Stimulated activated CD4-positive, alpha-beta T cell treated with anti-CD3 and anti-CD28 coated beads, TNF-alpha, amount 100 ng/mL, for 48 hours (primary cell): ENCODE measurements around the gene TXNRD2.
"Not testable (repeated sequence)": the region's sequence is repeated elsewhere in the genome, so short reads cannot be mapped to it uniquely, and the experiment has no call there.

Source experiments
- DNase-seq, 3 donors: peaks; one replicate each; pipeline ENCODE4 v3.0.0-alpha.2; 2020; ENCODE audit warnings: low read depth in 3 of 3

Gene TXNRD2

GRCh38 chr22:19846620-19847344 lies 94.8 kb downstream of the TXNRD2 start:
- DNase-seq, result no peak

- DNase-seq, result no peak
Measured at GRCh38 chr22:19845054-19845722, 96.4 kb downstream of the TXNRD2 start.

- no peak for DNase-seq
Measured at GRCh38 chr22:19844377-19845053, 97.1 kb downstream of the TXNRD2 start.

GRCh38 chr22:19843857-19844376 lies 97.7 kb downstream of the TXNRD2 start:
- no peak for DNase-seq

- DNase-seq, result no peak
Measured at GRCh38 chr22:19843107-19843856, 98.3 kb downstream of the TXNRD2 start.

- DNase-seq, result no peak
Measured at GRCh38 chr22:19842393-19843106, 99.1 kb downstream of the TXNRD2 start.

GRCh38 chr22:19841641-19842392 lies 99.8 kb downstream of the TXNRD2 start:
- no peak for DNase-seq

- DNase-seq, result no peak
Measured at GRCh38 chr22:19840955-19841640, 100.5 kb downstream of the TXNRD2 start.

- no peak for DNase-seq
Measured at GRCh38 chr22:19840059-19840458, 101.6 kb downstream of the TXNRD2 start.

GRCh38 chr22:19837915-19838314 lies 103.7 kb downstream of the TXNRD2 start:
- no peak for DNase-seq

- DNase-seq, result no peak
Measured at GRCh38 chr22:19836512-19836911, 105.1 kb downstream of the TXNRD2 start.

GRCh38 chr22:19834599-19834998 lies 107.0 kb downstream of the TXNRD2 start:
- DNase-seq, result no peak

GRCh38 chr22:19833327-19833726 lies 108.3 kb downstream of the TXNRD2 start:
- not testable (repeated sequence) for DNase-seq

- DNase-seq, result no peak
Measured at GRCh38 chr22:19832476-19833108, 109.0 kb downstream of the TXNRD2 start.

GRCh38 chr22:19831979-19832378 lies 109.6 kb downstream of the TXNRD2 start:
- DNase-seq, result not testable (repeated sequence)

GRCh38 chr22:19831016-19831415 lies 110.6 kb downstream of the TXNRD2 start:
- no peak for DNase-seq

GRCh38 chr22:19828035-19828401 lies 113.6 kb downstream of the TXNRD2 start:
- no peak for DNase-seq

- DNase-seq, result no peak
Measured at GRCh38 chr22:19827341-19828034, 114.1 kb downstream of the TXNRD2 start.

GRCh38 chr22:19826619-19826950 lies 115.0 kb downstream of the TXNRD2 start:
- no peak for DNase-seq
